Activated CD8-positive, alpha-beta T cell treated with anti-CD3 and anti-CD28 coated beads for 36 hours (primary cell): ENCODE results near the gene ARHGEF19. TPM values are rescaled to one million over a fixed set of nuclear protein-coding genes. Genes with fewer than 3 reads are reported as not detected.

Experiments used
- ATAC-seq: fragments of 200-7000 bp; cut with Tn5 transposase; one replicate; pipeline ENCODE4 v1.10.0; 2021; ENCODE audit warnings: mild to moderate bottlenecking, moderate library complexity
- CTCF ChIA-PET: fragments of 350-600 bp; sonication (Branson Sonifier 250); formaldehyde crosslinking; loops from one replicate; lab custom pipeline; 2021; ENCODE audit warnings: antibody characterized with exemption; lab: Charles Lee
- POLR2A ChIA-PET: fragments of 350-600 bp; sonication (Branson Sonifier 250); formaldehyde crosslinking; loops from one replicate; lab custom pipeline; 2021; ENCODE audit warnings: antibody characterized with exemption; lab: Charles Lee
- DNase-seq: peaks from one replicate; pipeline ENCODE4 v3.0.0-alpha.2; 2020
- H3K27ac Mint-ChIP-seq: one replicate; pipeline ENCODE4 v1.8.0; 2021; ENCODE audit warnings: mild to moderate bottlenecking, mixed read lengths
- H3K27me3 Mint-ChIP-seq: one replicate; pipeline ENCODE4 v1.8.0; 2021; ENCODE audit warnings: mixed read lengths
- H3K36me3 Mint-ChIP-seq: one replicate; pipeline ENCODE4 v1.8.0; 2021; ENCODE audit warnings: low read depth, mixed read lengths
- H3K4me1 Mint-ChIP-seq: one replicate; pipeline ENCODE4 v1.8.0; 2021; ENCODE audit warnings: low read depth, mixed read lengths
- H3K4me3 Mint-ChIP-seq: one replicate; pipeline ENCODE4 v1.8.0; 2021; ENCODE audit warnings: mild to moderate bottlenecking, moderate library complexity, mixed read lengths
- H3K9me3 Mint-ChIP-seq: one replicate; pipeline ENCODE4 v1.8.0; 2021; ENCODE audit warnings: mixed read lengths
- CTCF ChIP-seq: fragments of 200-600 bp; IDR thresholded peaks from one replicate; pipeline ENCODE4 v1.8.0; 2022; ENCODE audit warnings: antibody characterized with exemption, mild to moderate bottlenecking
- intact Hi-C: fragments of 100-400 bp; cut with micrococcal nuclease; formaldehyde crosslinking; loops from one replicate; pipeline ENCODE4 v1.10.0; 2022
- total RNA-seq, 2 experiments: library from RNA; stranded (reverse); gene quantifications; one replicate each; pipeline ENCODE4 v1.2.3, GENCODE V29; 2021

Gene ARHGEF19
- total RNA-seq, 2 experiments from 2014 or later: 5.7 to 7.4 TPM

- no peak for TF ChIP-seq CTCF
- H3K4me1 Mint-ChIP-seq: peaks cover 17% of the 10 kb centered on the region
- intact Hi-C loops: no loop called here
- CTCF ChIA-PET: interaction anchor here (1.0 kb wide), 1 partner anchor 8 kb away, joined by 3 read pairs; no protein-coding TSS in a partner anchor
- POLR2A ChIA-PET: no interaction called here
- no peaks in the 10 kb centered on the region for H3K9me3 Mint-ChIP-seq
- no peak for DNase-seq
- H3K36me3 Mint-ChIP-seq: no peaks in the 10 kb centered on the region
- H3K4me3 Mint-ChIP-seq: no peak overlapping the region
- H3K27ac Mint-ChIP-seq: no peak overlapping the region
- no peak for ATAC-seq
- no peaks in the 10 kb centered on the region for H3K27me3 Mint-ChIP-seq
Observed at GRCh38 chr1:16213013-16213412, 561 bp upstream of the ARHGEF19 start.

DNA sequence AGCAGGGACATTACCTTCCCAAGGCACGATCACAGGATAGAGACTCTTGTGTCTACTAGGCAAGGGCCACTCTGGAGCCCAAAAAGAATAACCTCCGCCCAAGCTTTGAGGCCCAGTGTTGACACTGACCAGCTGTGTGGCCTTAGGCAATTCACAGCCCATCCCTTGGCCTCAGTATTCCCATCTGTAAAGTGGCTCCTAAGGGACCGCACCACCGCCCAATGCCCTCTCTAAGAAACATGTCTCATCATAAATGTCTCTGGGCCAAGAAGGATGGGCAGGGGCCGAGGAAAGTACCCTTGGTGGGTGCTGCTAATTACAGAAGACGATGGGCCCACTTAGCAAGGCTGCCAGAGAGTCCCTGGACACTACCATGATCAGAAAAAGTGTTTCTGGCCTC, 628 bp downstream of the ARHGEF19 start:
- no peak for TF ChIP-seq CTCF
- ATAC-seq (no peak), DNase-seq (no peak)
- no peak overlapping the region for H3K27ac Mint-ChIP-seq
- ChIA-PET POLR2A (no interaction called here), CTCF (no interaction called here)
- peaks cover 13% of the 10 kb centered on the region for H3K4me1 Mint-ChIP-seq
- H3K4me3 Mint-ChIP-seq: no peak overlapping the region
- no peaks in the 10 kb centered on the region for H3K27me3 Mint-ChIP-seq
- H3K9me3 Mint-ChIP-seq: no peaks in the 10 kb centered on the region
- no peaks in the 10 kb centered on the region for H3K36me3 Mint-ChIP-seq
- intact Hi-C loops: no loop called here

DNA sequence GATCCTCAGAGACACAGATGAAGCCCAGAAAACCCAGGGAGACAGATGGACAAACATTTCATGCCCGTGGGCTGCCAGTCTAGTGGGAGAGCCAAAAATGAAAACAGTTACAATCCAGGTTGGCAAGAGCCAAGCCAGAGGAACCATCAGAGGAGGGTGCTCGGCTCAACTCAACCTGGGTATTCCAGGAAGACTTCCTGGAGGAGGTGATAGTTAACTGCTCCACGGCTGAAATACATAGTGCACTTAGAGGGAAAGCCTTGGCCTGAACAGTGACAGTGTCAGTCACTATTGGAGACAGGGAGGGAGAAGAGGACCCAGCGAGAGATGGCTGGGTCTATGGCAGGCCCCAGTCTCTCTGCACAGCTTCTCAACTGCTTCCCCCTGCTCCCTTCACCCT, 1.9 kb downstream of the ARHGEF19 start:
- ChIA-PET POLR2A (interaction anchor here (1.0 kb wide), 1 partner anchor 22 kb away, joined by 3 read pairs; no protein-coding TSS in a partner anchor), CTCF (no interaction called here)
- ATAC-seq (no peak), DNase-seq (no peak)
- H3K4me3 Mint-ChIP-seq: no peak overlapping the region
- intact Hi-C loops: no loop called here
- peaks cover 4% of the 10 kb centered on the region for H3K4me1 Mint-ChIP-seq
- no peak overlapping the region for H3K27ac Mint-ChIP-seq
- TF ChIP-seq CTCF: no peak
- H3K9me3 Mint-ChIP-seq: no peaks in the 10 kb centered on the region
- no peaks in the 10 kb centered on the region for H3K36me3 Mint-ChIP-seq
- H3K27me3 Mint-ChIP-seq: no peaks in the 10 kb centered on the region

DNA sequence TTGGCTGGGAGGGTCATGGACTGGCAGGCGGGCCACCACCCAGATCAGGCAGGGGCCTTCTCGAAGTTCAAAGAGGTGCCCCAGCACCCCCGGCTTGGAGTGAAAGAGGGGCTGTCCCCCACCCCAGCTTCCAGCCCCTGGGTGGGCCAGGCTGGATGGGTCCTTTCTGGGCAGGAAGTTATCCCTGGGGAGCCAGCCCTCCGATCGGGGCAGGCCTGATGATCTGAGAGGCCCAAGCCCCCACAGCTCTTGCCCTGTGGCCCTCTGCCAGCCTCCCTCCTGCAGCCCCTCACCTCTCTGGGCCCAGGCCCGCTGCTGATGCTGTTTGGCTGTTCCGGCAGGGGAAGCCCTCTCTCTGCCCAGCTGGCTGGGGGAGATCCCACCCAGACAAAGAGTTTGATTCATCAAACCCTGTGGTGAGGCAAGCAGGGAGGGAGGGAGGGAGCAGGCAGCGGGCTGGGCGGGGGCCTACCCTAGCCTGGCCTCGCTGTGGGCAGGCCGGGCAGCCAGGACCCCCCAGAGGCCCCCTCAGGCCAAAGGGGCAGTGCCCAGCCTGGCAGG, 2.5 kb downstream of the ARHGEF19 start:
- no peak for TF ChIP-seq CTCF
- ATAC-seq (no peak), DNase-seq (no peak)
- peaks cover 4% of the 10 kb centered on the region for H3K4me1 Mint-ChIP-seq
- no peaks in the 10 kb centered on the region for H3K9me3 Mint-ChIP-seq
- intact Hi-C loops: no loop called here
- H3K27me3 Mint-ChIP-seq: no peaks in the 10 kb centered on the region
- no peak overlapping the region for H3K4me3 Mint-ChIP-seq
- H3K27ac Mint-ChIP-seq: no peak overlapping the region
- CTCF ChIA-PET: no interaction called here
- POLR2A ChIA-PET: interaction anchor here (0.6 to 5.6 kb wide), 2 partner anchors 9 to 304 kb away, joined by 3 to 27 read pairs; no protein-coding TSS in a partner anchor
- H3K36me3 Mint-ChIP-seq: no peaks in the 10 kb centered on the region

- H3K36me3 Mint-ChIP-seq: no peaks in the 10 kb centered on the region
- intact Hi-C loops: no loop called here
- ChIA-PET CTCF (no interaction called here), POLR2A (interaction anchor here (0.8 to 5.6 kb wide), 2 partner anchors 9 to 59 kb away, joined by 3 to 27 read pairs; no protein-coding TSS in a partner anchor)
- H3K27ac Mint-ChIP-seq: no peak overlapping the region
- H3K27me3 Mint-ChIP-seq: no peaks in the 10 kb centered on the region
- peaks cover 4% of the 10 kb centered on the region for H3K4me1 Mint-ChIP-seq
- H3K4me3 Mint-ChIP-seq: no peak overlapping the region
- DNase-seq (no peak), ATAC-seq (no peak)
- no peaks in the 10 kb centered on the region for H3K9me3 Mint-ChIP-seq
- no peak for TF ChIP-seq CTCF
Observed at GRCh38 chr1:16209132-16209846, 3.2 kb downstream of the ARHGEF19 start.
